Measurements from ENCODE around the gene CTXND1.

GRCh38 chr15:80170596-80170995 lies 81.4 kb downstream of the CTXND1 start:
- TF ChIP-seq RFX5 (IDR thresholded peaks at IDR 0.05; ENCODE audit: low read depth, low read length) (no peak), CTCF (conservative IDR thresholded peaks at IDR 0.05; ENCODE audit: low read depth, low read length) (no peak), SMC3 (IDR thresholded peaks at IDR 0.05; ENCODE audit: low read depth, low read length) (no peak), MAFK (IDR thresholded peaks at IDR 0.05; ENCODE audit: low read depth, low read length) (no peak), BHLHE40 (IDR thresholded peaks at IDR 0.05; ENCODE audit: low read depth, low read length) (no peak), USF2 (IDR thresholded peaks at IDR 0.05; ENCODE audit: low read depth, low read length) (no peak), MAZ (IDR thresholded peaks at IDR 0.05; ENCODE audit: borderline replicate concordance, low read depth, low read length) (no peak), RAD21 (IDR thresholded peaks at IDR 0.05; ENCODE audit: low read length) (no peak), POLR2A (IDR thresholded peaks at IDR 0.05; ENCODE audit: low read depth, low read length) (no peak), NFE2L2 (IDR thresholded peaks at IDR 0.05; ENCODE audit: low read depth, low read length) (no peak), FOS (IDR thresholded peaks at IDR 0.05; ENCODE audit: low read depth, low read length) (no peak), CEBPB (IDR thresholded peaks at IDR 0.05; ENCODE audit: low read depth, low read length) (no peak), RCOR1 (IDR thresholded peaks at IDR 0.05; ENCODE audit: insufficient replicate concordance, low read length) (no peak), MXI1 (IDR thresholded peaks at IDR 0.05; ENCODE audit: borderline replicate concordance, low read depth, low read length) (no peak)

Measured in IMR-90 (cell line).